Smooth muscle cell (in vitro differentiated cells): ENCODE measurements around the gene PIPOX. TPM values are rescaled to one million over a fixed set of nuclear protein-coding genes. Genes with fewer than 3 reads are reported as not detected.

Source experiments
- DNase-seq: peaks from one replicate; lab custom pipeline; 2025; ENCODE audit not compliant: unreplicated experiment; lab: John Stamatoyannopoulos, UW
- H2AFZ ChIP-seq: fragments of 200-600 bp; sonication (generic); 2 replicates; pipeline ENCODE4 v1.6.0; 2016; ENCODE audit warnings: antibody characterized with exemption, low read depth, mild to moderate bottlenecking
- H3F3A ChIP-seq: fragments of 200-600 bp; sonication (generic); 2 replicates; pipeline ENCODE4 v1.6.0; 2017; ENCODE audit warnings: antibody characterized with exemption, low read depth
- H3K27ac ChIP-seq: fragments of 200-600 bp; sonication (generic); 2 replicates; pipeline ENCODE4 v1.5.1; 2016; ENCODE audit warnings: low read depth, mild to moderate bottlenecking
- H3K27me3 ChIP-seq: fragments of 200-600 bp; sonication (generic); 2 replicates; pipeline ENCODE4 v1.6.1; 2016; ENCODE audit warnings: low read depth, mild to moderate bottlenecking
- H3K36me3 ChIP-seq: fragments of 200-600 bp; sonication (generic); 2 replicates; pipeline ENCODE4 v1.5.1; 2016; ENCODE audit warnings: low read depth
- H3K4me1 ChIP-seq: fragments of 200-600 bp; sonication (generic); 2 replicates; pipeline ENCODE4 v1.5.1; 2016; ENCODE audit warnings: low read depth
- H3K4me2 ChIP-seq: fragments of 200-600 bp; sonication (generic); 2 replicates; pipeline ENCODE4 v1.6.0; 2016; ENCODE audit warnings: mild to moderate bottlenecking
- H3K4me3 ChIP-seq: fragments of 200-600 bp; sonication (generic); 2 replicates; pipeline ENCODE4 v1.5.1; 2016; ENCODE audit warnings: mild to moderate bottlenecking
- H3K79me2 ChIP-seq: fragments of 200-600 bp; sonication (generic); 2 replicates; pipeline ENCODE4 v1.6.0; 2016; ENCODE audit warnings: low read depth, mild to moderate bottlenecking
- H3K9ac ChIP-seq: fragments of 200-600 bp; sonication (generic); 2 replicates; pipeline ENCODE4 v1.6.0; 2016; ENCODE audit warnings: low read depth
- H3K9me3 ChIP-seq: fragments of 200-600 bp; sonication (generic); replicated peaks from 2 replicates; pipeline ENCODE4 v1.5.1; 2016; ENCODE audit warnings: low read depth
- H4K20me1 ChIP-seq: fragments of 200-600 bp; sonication (generic); 2 replicates; pipeline ENCODE4 v1.6.0; 2016; ENCODE audit warnings: low read depth
- CTCF ChIP-seq: fragments of 200-600 bp; sonication (generic); IDR thresholded peaks from 2 replicates; pipeline ENCODE4 v1.5.1; 2017; ENCODE audit warnings: borderline replicate concordance, mild to moderate bottlenecking, antibody characterized with exemption; ENCODE audit not compliant: insufficient read depth, poor library complexity, severe bottlenecking
- WGBS: methylation state at CpG from one replicate; pipeline ENCODE4 v1.1.7; 2016; ENCODE audit warnings: low lambda C conversion rate; 5-methylcytosine and 5-hydroxymethylcytosine counted together
- polyA plus RNA-seq: library from polyadenylated mRNA; unstranded; fragments of >200 nt; fragmentation: Nextera tagmentation; extraction: Ambion mirVana; gene quantifications from 2 replicates; pipeline ENCODE4 v1.2.1, GENCODE V29; 2016
- total RNA-seq: library from RNA; depleted of rRNA; stranded (reverse); fragments of >200 nt; gene quantifications from 2 replicates; pipeline ENCODE4 v1.2.3, GENCODE V29; 2014

The PIPOX gene
- total and polyA plus RNA-seq, 2 experiments from 2014 or later = 0.63 to 1.3 TPM

GRCh38 chr17:29060475-29060874, 17.5 kb downstream of the PIPOX start:
- H3K27me3 ChIP-seq = peaks cover 5% of the 10 kb centered on the region
- H3K9ac ChIP-seq = peak overlapping the region; percentile 73
- no peaks in the 10 kb centered on the region for H4K20me1 ChIP-seq
- no peak overlapping the region for H2AFZ ChIP-seq
- no peaks in the 10 kb centered on the region for H3K79me2 ChIP-seq
- H3K27ac ChIP-seq = peak overlapping the region; percentile 80
- H3K4me2 ChIP-seq = peak overlapping the region; percentile 76
- no peaks in the 10 kb centered on the region for H3F3A ChIP-seq
- WGBS = 42% methylated on average over 6 of the region's 6 CpGs
- no peaks in the 10 kb centered on the region for H3K9me3 ChIP-seq
- no peak for TF ChIP-seq CTCF
- no peak overlapping the region for H3K4me3 ChIP-seq
- peaks cover 17% of the 10 kb centered on the region for H3K4me1 ChIP-seq
- DNase-seq = no peak
- no peaks in the 10 kb centered on the region for H3K36me3 ChIP-seq

GRCh38 chr17:29061036-29061435, 18.1 kb downstream of the PIPOX start:
- WGBS = 49% methylated on average over 7 of the region's 8 CpGs

GRCh38 chr17:29062215-29062614, 19.3 kb downstream of the PIPOX start:
- H3K4me2 ChIP-seq = no peak overlapping the region
- no peaks in the 10 kb centered on the region for H4K20me1 ChIP-seq
- H3K79me2 ChIP-seq = no peaks in the 10 kb centered on the region
- H3K27me3 ChIP-seq = no peaks in the 10 kb centered on the region
- 91% methylated on average over 9 of the region's 9 CpGs for WGBS
- no peak overlapping the region for H3K4me3 ChIP-seq
- no peak for DNase-seq
- H3K9me3 ChIP-seq = no peaks in the 10 kb centered on the region
- H3K36me3 ChIP-seq = no peaks in the 10 kb centered on the region
- no peak overlapping the region for H3K9ac ChIP-seq
- H3K4me1 ChIP-seq = peaks cover 17% of the 10 kb centered on the region
- no peak for TF ChIP-seq CTCF
- H2AFZ ChIP-seq = no peak overlapping the region
- no peaks in the 10 kb centered on the region for H3F3A ChIP-seq
- H3K27ac ChIP-seq = no peak overlapping the region

More at GRCh38 chr17:29061036-29061435, 18.1 kb downstream of the PIPOX start:
- DNase-seq = no peak
- no peaks in the 10 kb centered on the region for H3K36me3 ChIP-seq
- no peaks in the 10 kb centered on the region for H3F3A ChIP-seq
- H3K9me3 ChIP-seq = no peaks in the 10 kb centered on the region
- peak overlapping the region; percentile 76 for H3K4me2 ChIP-seq
- no peaks in the 10 kb centered on the region for H4K20me1 ChIP-seq
- no peak overlapping the region for H3K4me3 ChIP-seq
- peaks cover 17% of the 10 kb centered on the region for H3K4me1 ChIP-seq
- H2AFZ ChIP-seq = no peak overlapping the region
- H3K27ac ChIP-seq = peak overlapping the region; percentile 80
- peak overlapping the region; percentile 73 for H3K9ac ChIP-seq
- peaks cover 5% of the 10 kb centered on the region for H3K27me3 ChIP-seq
- no peaks in the 10 kb centered on the region for H3K79me2 ChIP-seq
- TF ChIP-seq CTCF = no peak

- no peak overlapping the region for H3K27ac ChIP-seq
- no peak overlapping the region for H3K4me2 ChIP-seq
- no peak overlapping the region for H2AFZ ChIP-seq
- H3K36me3 ChIP-seq = no peaks in the 10 kb centered on the region
- no peaks in the 10 kb centered on the region for H3K79me2 ChIP-seq
- H3K27me3 ChIP-seq = no peaks in the 10 kb centered on the region
- no peak for DNase-seq
- 92% methylated on average over 7 of the region's 7 CpGs for WGBS
- H4K20me1 ChIP-seq = no peaks in the 10 kb centered on the region
- peaks cover 17% of the 10 kb centered on the region for H3K4me1 ChIP-seq
- no peaks in the 10 kb centered on the region for H3K9me3 ChIP-seq
- H3F3A ChIP-seq = no peaks in the 10 kb centered on the region
- no peak overlapping the region for H3K4me3 ChIP-seq
- no peak for TF ChIP-seq CTCF
- H3K9ac ChIP-seq = no peak overlapping the region
Measured at GRCh38 chr17:29063992-29064391, 21.1 kb downstream of the PIPOX start.
